H9 (cell line): Measurements from ENCODE around the gene SNX33. TPM values are rescaled to one million over a fixed set of nuclear protein-coding genes. Genes with fewer than 3 reads are reported as not detected.

ENCODE experiments used
- DNase-seq: peaks from one replicate; pipeline ENCODE4 v3.0.0-alpha.2; 2017
- H2AFZ ChIP-seq: one replicate; pipeline ENCODE4 v1.6.1; 2013; ENCODE audit warnings: mild to moderate bottlenecking, low read length, control low read depth, moderate library complexity
- H2AK5ac ChIP-seq: 2 replicates; pipeline ENCODE4 v1.6.1; 2013; ENCODE audit warnings: low read length, control low read depth, mixed read lengths; ENCODE audit not compliant: insufficient read length
- H2BK120ac ChIP-seq: one replicate; pipeline ENCODE4 v1.6.1; 2013; ENCODE audit warnings: low read depth, mild to moderate bottlenecking, low read length, control low read depth, inconsistent platforms; ENCODE audit not compliant: poor library complexity, severe bottlenecking
- H2BK12ac ChIP-seq: 2 replicates; pipeline ENCODE4 v1.6.1; 2013; ENCODE audit warnings: low read length, control low read depth, mixed read lengths, low read depth; ENCODE audit not compliant: insufficient read length
- H2BK15ac ChIP-seq: 2 replicates; pipeline ENCODE4 v1.6.1; 2013; ENCODE audit warnings: low read depth, low read length, control low read depth
- H2BK20ac ChIP-seq: one replicate; pipeline ENCODE4 v1.6.1; 2013; ENCODE audit warnings: low read depth, mild to moderate bottlenecking, low read length, control low read depth, inconsistent platforms; ENCODE audit not compliant: poor library complexity, severe bottlenecking
- H2BK5ac ChIP-seq: 2 replicates; pipeline ENCODE4 v1.6.1; 2013; ENCODE audit warnings: low read length, control low read depth, mixed read lengths; ENCODE audit not compliant: insufficient read length
- H3K14ac ChIP-seq: 2 replicates; pipeline ENCODE4 v1.6.1; 2013; ENCODE audit warnings: low read length, control low read depth; ENCODE audit not compliant: insufficient read depth
- H3K18ac ChIP-seq: 2 replicates; pipeline ENCODE4 v1.6.1; 2013; ENCODE audit warnings: low read depth, mild to moderate bottlenecking, mixed read lengths, low read length, control low read depth; ENCODE audit not compliant: insufficient read length
- H3K23ac ChIP-seq: 2 replicates; pipeline ENCODE4 v1.6.1; 2013; ENCODE audit warnings: low read length, control low read depth, mixed read lengths, low read depth; ENCODE audit not compliant: insufficient read length
- H3K23me2 ChIP-seq: 2 replicates; pipeline ENCODE4 v1.6.1; 2013; ENCODE audit warnings: low read depth, mild to moderate bottlenecking, mixed read lengths, low read length, control low read depth; ENCODE audit not compliant: insufficient read length, poor library complexity, severe bottlenecking
- H3K27ac ChIP-seq: 2 replicates; pipeline ENCODE4 v1.5.1; 2013; ENCODE audit warnings: low read length, control low read depth, mixed read lengths, low read depth; ENCODE audit not compliant: insufficient read length
- H3K27me3 ChIP-seq: 2 replicates; pipeline ENCODE4 v1.6.1; 2013; ENCODE audit warnings: low read length, control low read depth, inconsistent platforms; ENCODE audit not compliant: insufficient read depth
- H3K4ac ChIP-seq: 2 replicates; pipeline ENCODE4 v1.6.1; 2013; ENCODE audit warnings: low read depth, mild to moderate bottlenecking, control low read depth, inconsistent platforms, low read length, moderate library complexity
- H3K4me1 ChIP-seq: 2 replicates; pipeline ENCODE4 v1.6.1; 2013; ENCODE audit warnings: low read length, control low read depth, inconsistent platforms; ENCODE audit not compliant: insufficient read depth
- H3K4me2 ChIP-seq: 2 replicates; pipeline ENCODE4 v1.6.1; 2013; ENCODE audit warnings: low read length, control low read depth, mixed read lengths; ENCODE audit not compliant: insufficient read length, insufficient read depth
- H3K56ac ChIP-seq: 2 replicates; pipeline ENCODE4 v1.6.1; 2013; ENCODE audit warnings: low read depth, mild to moderate bottlenecking, mixed read lengths, low read length, control low read depth; ENCODE audit not compliant: insufficient read length
- H3K79me1 ChIP-seq: 2 replicates; pipeline ENCODE4 v1.6.1; 2013; ENCODE audit warnings: low read depth, mild to moderate bottlenecking, moderate library complexity, low read length, control low read depth, inconsistent platforms; ENCODE audit not compliant: insufficient read depth, poor library complexity, severe bottlenecking
- H3K79me2 ChIP-seq: 2 replicates; pipeline ENCODE4 v1.6.1; 2013; ENCODE audit warnings: low read length, control low read depth, inconsistent platforms; ENCODE audit not compliant: insufficient read depth
- H3K9ac ChIP-seq: 2 replicates; pipeline ENCODE4 v1.6.1; 2013; ENCODE audit warnings: low read length, control low read depth, mixed read lengths; ENCODE audit not compliant: insufficient read length; ENCODE audit errors: extremely low read depth
- H3K9me3 ChIP-seq: one replicate; pipeline ENCODE4 v1.6.1; 2013; ENCODE audit warnings: low read depth, low read length, inconsistent platforms; ENCODE audit not compliant: control insufficient read depth
- H3T11ph ChIP-seq: one replicate; pipeline ENCODE4 v1.6.1; 2013; ENCODE audit warnings: mild to moderate bottlenecking, low read length, control low read depth, inconsistent platforms
- H4K20me1 ChIP-seq: one replicate; pipeline ENCODE4 v1.6.1; 2013; ENCODE audit not compliant: control insufficient read depth, insufficient read length, insufficient read depth
- H4K5ac ChIP-seq: 2 replicates; pipeline ENCODE4 v1.6.1; 2013; ENCODE audit warnings: low read depth, mild to moderate bottlenecking, mixed read lengths, low read length, control low read depth; ENCODE audit not compliant: insufficient read length
- H4K8ac ChIP-seq: replicated peaks from 2 replicates; pipeline ENCODE4 v1.6.1; 2013; ENCODE audit warnings: low read length, control low read depth, mixed read lengths, low read depth; ENCODE audit not compliant: insufficient read length
- H4K91ac ChIP-seq: 2 replicates; pipeline ENCODE4 v1.6.1; 2013; ENCODE audit warnings: low read depth, mild to moderate bottlenecking, moderate library complexity, mixed read lengths, low read length, control low read depth; ENCODE audit not compliant: insufficient read length
- H3K27ac Mint-ChIP-seq, 3 experiments: 2 replicates in 2 of 3; 3 replicates in 1 of 3; pipeline ENCODE4 v1.8.0; 2020 to 2021; ENCODE audit warnings: mixed read lengths in 3 of 3, mild to moderate bottlenecking in 1 of 3, moderate library complexity in 1 of 3
- H3K27me3 Mint-ChIP-seq: 2 replicates; pipeline ENCODE4 v1.8.0; 2021; ENCODE audit warnings: low read depth, mild to moderate bottlenecking, moderate library complexity, mixed read lengths
- H3K36me3 Mint-ChIP-seq, 3 experiments: 2 replicates in 2 of 3; 3 replicates in 1 of 3; pipeline ENCODE4 v1.8.0; 2020 to 2021; ENCODE audit warnings: low read depth in 3 of 3, mixed read lengths in 3 of 3; ENCODE audit not compliant: insufficient read depth in 1 of 3
- H3K4me1 Mint-ChIP-seq, 2 experiments: 2 replicates each; pipeline ENCODE4 v1.8.0; 2020; ENCODE audit warnings: mixed read lengths in 2 of 2
- H3K4me3 Mint-ChIP-seq, 2 experiments: 2 replicates in 1 of 2; 3 replicates in 1 of 2; pipeline ENCODE4 v1.8.0; 2020 to 2021; ENCODE audit warnings: mild to moderate bottlenecking in 2 of 2, mixed read lengths in 2 of 2, moderate library complexity in 1 of 2
- H3K9me3 Mint-ChIP-seq, 2 experiments: 2 replicates in 1 of 2; 3 replicates in 1 of 2; pipeline ENCODE4 v1.8.0; 2020; ENCODE audit warnings: mild to moderate bottlenecking in 2 of 2, mixed read lengths in 2 of 2, moderate library complexity in 1 of 2
- WGBS: extraction: QIAGEN DNeasy Blood & Tissue Kit; methylation state at CpG from one replicate; pipeline ENCODE4 v1.1.7; 2013; ENCODE audit warnings: missing lambda C conversion rate, low lambda C conversion rate, mixed read lengths; ENCODE audit not compliant: insufficient read length; ENCODE audit errors: extremely low coverage; 5-methylcytosine and 5-hydroxymethylcytosine counted together
- total RNA-seq: library from RNA; stranded (reverse); gene quantifications from 2 replicates; pipeline ENCODE4 v1.2.1, GENCODE V29; 2021
- TF ChIP-seq, protein P1 (sequence below): fragments of 200-600 bp; sonication (generic); conservative IDR thresholded peaks from 3 replicates; pipeline ENCODE4 v1.8.0; 2021; ENCODE audit warnings: antibody characterized with exemption, mild to moderate bottlenecking

SNX33 gene
- total RNA-seq, 1 experiment from 2014 or later, result 17.7 TPM

DNA sequence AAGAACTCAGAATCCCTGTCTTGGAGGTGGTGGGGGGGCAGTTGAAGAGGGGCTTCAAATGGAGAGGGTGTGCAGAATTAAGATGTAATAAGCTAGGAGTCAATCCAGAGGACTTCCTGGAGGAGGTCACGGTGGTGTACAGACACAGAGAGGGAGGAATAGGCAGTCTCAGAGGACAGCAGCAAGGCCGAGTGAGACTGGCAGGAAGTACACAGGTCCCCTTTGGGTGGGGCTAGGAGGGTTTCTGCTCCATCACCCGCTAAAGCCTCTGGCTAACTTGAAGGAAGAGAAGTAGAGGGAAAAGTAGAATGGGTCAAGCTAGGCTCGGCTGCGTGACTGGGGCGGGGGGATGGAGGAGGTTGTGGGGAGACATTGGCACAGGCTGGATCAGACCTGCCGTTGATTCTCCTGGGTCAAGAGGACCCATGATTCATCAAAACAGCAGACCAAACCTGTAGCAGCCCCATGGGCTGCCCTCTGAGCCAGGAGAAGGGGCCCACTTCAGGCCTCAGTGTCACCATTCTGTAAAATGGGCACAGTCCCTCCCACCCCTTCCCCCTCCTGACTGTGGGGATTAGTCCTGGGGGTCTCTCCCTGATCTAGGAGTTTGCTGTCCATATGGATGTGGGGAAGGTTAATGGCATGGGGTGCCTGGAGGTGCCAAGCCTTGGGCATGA, 48.1 kb downstream of the SNX33 start:
- H3K23ac ChIP-seq, result no peak overlapping the region
- Mint-ChIP-seq H3K36me3 (no peaks in the 10 kb centered on the region; a peak in 1 of 7 replicates), H3K4me1 (peaks cover 22 to 33% of the 10 kb centered on the region in 2 experiments), H3K4me3 (no peak overlapping the region), H3K27me3 (peaks cover 9% of the 10 kb centered on the region), H3K9me3 (no peaks in the 10 kb centered on the region), H3K27ac (peak overlapping the region in 2 of 3 experiments; percentile 9 to 34; a peak in 1 of 7 replicates)
- H3K79me1 ChIP-seq, result no peaks in the 10 kb centered on the region
- TF ChIP-seq, protein P1, sequence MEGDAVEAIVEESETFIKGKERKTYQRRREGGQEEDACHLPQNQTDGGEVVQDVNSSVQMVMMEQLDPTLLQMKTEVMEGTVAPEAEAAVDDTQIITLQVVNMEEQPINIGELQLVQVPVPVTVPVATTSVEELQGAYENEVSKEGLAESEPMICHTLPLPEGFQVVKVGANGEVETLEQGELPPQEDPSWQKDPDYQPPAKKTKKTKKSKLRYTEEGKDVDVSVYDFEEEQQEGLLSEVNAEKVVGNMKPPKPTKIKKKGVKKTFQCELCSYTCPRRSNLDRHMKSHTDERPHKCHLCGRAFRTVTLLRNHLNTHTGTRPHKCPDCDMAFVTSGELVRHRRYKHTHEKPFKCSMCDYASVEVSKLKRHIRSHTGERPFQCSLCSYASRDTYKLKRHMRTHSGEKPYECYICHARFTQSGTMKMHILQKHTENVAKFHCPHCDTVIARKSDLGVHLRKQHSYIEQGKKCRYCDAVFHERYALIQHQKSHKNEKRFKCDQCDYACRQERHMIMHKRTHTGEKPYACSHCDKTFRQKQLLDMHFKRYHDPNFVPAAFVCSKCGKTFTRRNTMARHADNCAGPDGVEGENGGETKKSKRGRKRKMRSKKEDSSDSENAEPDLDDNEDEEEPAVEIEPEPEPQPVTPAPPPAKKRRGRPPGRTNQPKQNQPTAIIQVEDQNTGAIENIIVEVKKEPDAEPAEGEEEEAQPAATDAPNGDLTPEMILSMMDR, result no peak
- no peak overlapping the region for H3K14ac ChIP-seq
- no peak overlapping the region for H2BK20ac ChIP-seq
- no peak overlapping the region for H2AFZ ChIP-seq
- H3K9me3 ChIP-seq, result no peaks in the 10 kb centered on the region
- no peak for DNase-seq
- H3K4me2 ChIP-seq, result no peak overlapping the region
- WGBS, result no CpG with 5 or more reads among the region's 7 CpGs
- H3K18ac ChIP-seq, result no peak overlapping the region
- no peak overlapping the region for H3K27ac ChIP-seq
- no peak overlapping the region for H2BK12ac ChIP-seq
- no peak overlapping the region for H3T11ph ChIP-seq
- no peaks in the 10 kb centered on the region for H3K23me2 ChIP-seq
- no peak overlapping the region for H3K4ac ChIP-seq
- H3K27me3 ChIP-seq, result no peaks in the 10 kb centered on the region
- H3K4me1 ChIP-seq, result peaks cover 7% of the 10 kb centered on the region; the same call in 1 of the 2 replicates
- H3K56ac ChIP-seq, result no peak overlapping the region
- H4K8ac ChIP-seq, result no peak overlapping the region
- H3K9ac ChIP-seq, result no peak overlapping the region
- H2BK120ac ChIP-seq, result no peak overlapping the region
- no peak overlapping the region for H2BK15ac ChIP-seq
- no peak overlapping the region for H4K91ac ChIP-seq
- H2BK5ac ChIP-seq, result no peak overlapping the region
- H2AK5ac ChIP-seq, result no peak overlapping the region
- H4K20me1 ChIP-seq, result no peaks in the 10 kb centered on the region
- no peak overlapping the region for H4K5ac ChIP-seq
- H3K79me2 ChIP-seq, result no peaks in the 10 kb centered on the region
